ENCODE results near the gene PSMD5. TPM values are rescaled to one million over a fixed set of nuclear protein-coding genes. Genes with fewer than 3 reads are reported as not detected.

The PSMD5 gene
- total and polyA plus RNA-seq, 2 of the 4 experiments (the other 2 are of a cell fraction) = 25.6 to 26.1 TPM

DNA sequence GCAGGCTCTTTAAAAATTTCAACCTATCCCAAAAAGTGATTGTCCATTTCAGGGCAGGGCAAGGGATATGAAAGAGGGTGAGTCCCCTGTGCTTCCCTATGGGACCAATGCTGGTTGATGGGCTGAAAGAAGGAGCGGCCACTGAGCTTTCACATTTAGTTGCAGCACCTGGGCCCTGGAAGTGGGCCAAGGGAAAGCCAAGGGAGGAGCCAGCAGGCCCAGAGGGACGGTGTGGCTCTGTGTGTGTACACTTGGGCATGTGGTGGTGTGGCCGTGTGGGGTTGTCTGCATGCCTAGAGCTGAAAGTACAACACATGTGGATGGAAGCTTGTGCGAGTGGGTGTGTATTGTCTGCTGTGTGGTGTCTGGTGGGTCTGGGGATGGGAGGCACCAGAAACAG, 14.0 kb upstream of the PSMD5 start:
- H3K18ac ChIP-seq (ENCODE audit: low read depth, low read length) = no peak overlapping the region
- H3K56ac ChIP-seq (ENCODE audit: extremely low read depth, insufficient read depth, low read length) = no peak overlapping the region
- ATAC-seq (ENCODE audit: low read depth) (no peak), DNase-seq (no peak)
- H3K23ac ChIP-seq (ENCODE audit: low read depth, low read length) = no peak overlapping the region
- H2AFZ ChIP-seq (replicated peaks; ENCODE audit: low read length, poor library complexity) = no peak overlapping the region
- no peaks in the 10 kb centered on the region; the same call in 1 of the 2 replicates for H3K9me1 ChIP-seq (ENCODE audit: insufficient read depth, low read length)
- WGBS, 2 experiments (ENCODE audit: extremely low coverage in 2 of 2, insufficient read length in 1 of 2) = 100% methylated on average over 1 of the region's 4 CpGs; no CpG with 5 or more reads in 1 of the 2 experiments
- no peak overlapping the region for H2BK5ac ChIP-seq (ENCODE audit: low read depth, low read length, poor library complexity, severe bottlenecking)
- no peak overlapping the region for H2AK5ac ChIP-seq (ENCODE audit: low read depth, low read length)
- no peak overlapping the region for H2BK20ac ChIP-seq (ENCODE audit: low read depth, low read length)
- intact Hi-C loops (cut with micrococcal nuclease) (no loop called here), dilution Hi-C loops (cut with HindIII; ENCODE audit: low sequenced_read_pairs, unreplicated experiment) (no loop called here), in situ Hi-C loops (cut with MboI; ENCODE audit: low sequenced_read_pairs) (no loop called here)
- TF ChIP-seq RAD21 (IDR thresholded peaks at IDR 0.05; ENCODE audit: low read length) (no peak), POLR2A (IDR thresholded peaks at IDR 0.05; ENCODE audit: low read depth, low read length) (no peak), RFX5 (IDR thresholded peaks at IDR 0.05; ENCODE audit: low read depth, low read length) (no peak)
- TF ChIP-seq, protein P1, sequence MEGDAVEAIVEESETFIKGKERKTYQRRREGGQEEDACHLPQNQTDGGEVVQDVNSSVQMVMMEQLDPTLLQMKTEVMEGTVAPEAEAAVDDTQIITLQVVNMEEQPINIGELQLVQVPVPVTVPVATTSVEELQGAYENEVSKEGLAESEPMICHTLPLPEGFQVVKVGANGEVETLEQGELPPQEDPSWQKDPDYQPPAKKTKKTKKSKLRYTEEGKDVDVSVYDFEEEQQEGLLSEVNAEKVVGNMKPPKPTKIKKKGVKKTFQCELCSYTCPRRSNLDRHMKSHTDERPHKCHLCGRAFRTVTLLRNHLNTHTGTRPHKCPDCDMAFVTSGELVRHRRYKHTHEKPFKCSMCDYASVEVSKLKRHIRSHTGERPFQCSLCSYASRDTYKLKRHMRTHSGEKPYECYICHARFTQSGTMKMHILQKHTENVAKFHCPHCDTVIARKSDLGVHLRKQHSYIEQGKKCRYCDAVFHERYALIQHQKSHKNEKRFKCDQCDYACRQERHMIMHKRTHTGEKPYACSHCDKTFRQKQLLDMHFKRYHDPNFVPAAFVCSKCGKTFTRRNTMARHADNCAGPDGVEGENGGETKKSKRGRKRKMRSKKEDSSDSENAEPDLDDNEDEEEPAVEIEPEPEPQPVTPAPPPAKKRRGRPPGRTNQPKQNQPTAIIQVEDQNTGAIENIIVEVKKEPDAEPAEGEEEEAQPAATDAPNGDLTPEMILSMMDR (conservative IDR thresholded peaks at IDR 0.05; ENCODE audit: low read depth, low read length) = no peak
- H3K9ac ChIP-seq (ENCODE audit: low read depth, low read length) = no peak overlapping the region
- H3K27me3 ChIP-seq (ENCODE audit: control insufficient read depth, insufficient read depth, low read length) = no peaks in the 10 kb centered on the region
- H3K14ac ChIP-seq (replicated peaks; ENCODE audit: low read depth, low read length) = no peak overlapping the region
- no peak overlapping the region for H2AK9ac ChIP-seq (replicated peaks; ENCODE audit: low read depth, low read length, poor library complexity)
- H3K9me3 ChIP-seq (ENCODE audit: control insufficient read depth, insufficient read depth, low read length) = no peaks in the 10 kb centered on the region
- H4K8ac ChIP-seq (ENCODE audit: low read depth in 2 of 2, low read length in 2 of 2) = no peak overlapping the region
- H3K27ac ChIP-seq (ENCODE audit: insufficient read depth, low read length) = no peak overlapping the region
- peaks cover 29% of the 10 kb centered on the region for H3K36me3 ChIP-seq (ENCODE audit: control insufficient read depth, insufficient read depth, low read length)
- no peak overlapping the region for H3K4ac ChIP-seq (ENCODE audit: low read depth, low read length)
- BruUV-seq (replicated peaks) = no TSS peak
- H3K4me1 ChIP-seq (ENCODE audit: control insufficient read depth, insufficient read depth, low read length) = no peaks in the 10 kb centered on the region
- no peak overlapping the region for H2BK120ac ChIP-seq (ENCODE audit: low read depth, low read length)
- no peak overlapping the region for H3K4me3 ChIP-seq (ENCODE audit: insufficient read depth, low read depth, low read length)
- H4K91ac ChIP-seq (ENCODE audit: insufficient read depth, low read depth, low read length) = no peak overlapping the region
- H2BK15ac ChIP-seq (ENCODE audit: low read depth, low read length) = no peak overlapping the region
- no peak overlapping the region for H4K5ac ChIP-seq (ENCODE audit: low read depth, low read length)
- CTCF ChIA-PET = no interaction called here
- POLR2A ChIA-PET (ENCODE audit: unreplicated experiment) = interaction anchor here (0.6 kb wide), 1 partner anchor 234 kb away, joined by 4 read pairs; no protein-coding TSS in a partner anchor
- H3K79me1 ChIP-seq (ENCODE audit: low read depth in 1 of 2, low read length in 2 of 2) = no peaks in the 10 kb centered on the region
- H3K4me2 ChIP-seq (ENCODE audit: low read depth, low read length) = no peak overlapping the region
- H4K20me1 ChIP-seq (ENCODE audit: insufficient read depth, low read length) = no peaks in the 10 kb centered on the region

All from IMR-90 (cell line).